ENCODE measurements around the gene BST1.
"Not testable (repeated sequence)": the region's sequence is repeated elsewhere in the genome, so short reads cannot be mapped to it uniquely, and the experiment has no call there.

The BST1 gene

GRCh38 chr4:15755321-15756155, 52.7 kb downstream of the BST1 start:
- peak; percentile 50 for ATAC-seq (ENCODE audit: low read depth)
- Histone ChIP-seq H3K36me3 (ENCODE audit: low read depth) (no peaks in the 10 kb centered on the region), H3K4me3 (ENCODE audit: severe bottlenecking) (no peak overlapping the region), H3K4me1 (ENCODE audit: insufficient read depth, poor library complexity, severe bottlenecking) (peaks cover 7% of the 10 kb centered on the region), H3K27me3 (ENCODE audit: insufficient read depth, poor library complexity, severe bottlenecking) (no peaks in the 10 kb centered on the region), H3K9me3 (ENCODE audit: severe bottlenecking) (no peaks in the 10 kb centered on the region), H3K27ac (ENCODE audit: poor library complexity, severe bottlenecking) (peak overlapping the region; percentile 39)
- DNase-seq (ENCODE audit: low spot score) = no peak
- no peak for TF ChIP-seq CTCF (IDR thresholded peaks at IDR 0.05; ENCODE audit: poor library complexity, severe bottlenecking)

GRCh38 chr4:15756361-15756861, 53.5 kb downstream of the BST1 start:
- no peak overlapping the region for H3K4me3 ChIP-seq (ENCODE audit: severe bottlenecking)
- peak; percentile 93 for ATAC-seq (ENCODE audit: low read depth)
- no peaks in the 10 kb centered on the region for H3K27me3 ChIP-seq (ENCODE audit: insufficient read depth, poor library complexity, severe bottlenecking)
- peaks cover 7% of the 10 kb centered on the region for H3K4me1 ChIP-seq (ENCODE audit: insufficient read depth, poor library complexity, severe bottlenecking)
- TF ChIP-seq CTCF (IDR thresholded peaks at IDR 0.05; ENCODE audit: poor library complexity, severe bottlenecking) = peak; percentile 69
- no peaks in the 10 kb centered on the region for H3K9me3 ChIP-seq (ENCODE audit: severe bottlenecking)
- no peaks in the 10 kb centered on the region for H3K36me3 ChIP-seq (ENCODE audit: low read depth)
- no peak for DNase-seq (ENCODE audit: low spot score)
- H3K27ac ChIP-seq (ENCODE audit: poor library complexity, severe bottlenecking) = peak overlapping the region; percentile 39

GRCh38 chr4:15757054-15757453, 54.2 kb downstream of the BST1 start:
- no peak for ATAC-seq (ENCODE audit: low read depth)
- H3K4me3 ChIP-seq (ENCODE audit: severe bottlenecking) = no peak overlapping the region
- H3K4me1 ChIP-seq (ENCODE audit: insufficient read depth, poor library complexity, severe bottlenecking) = peaks cover 7% of the 10 kb centered on the region
- H3K36me3 ChIP-seq (ENCODE audit: low read depth) = no peaks in the 10 kb centered on the region
- no peak for TF ChIP-seq CTCF (IDR thresholded peaks at IDR 0.05; ENCODE audit: poor library complexity, severe bottlenecking)
- DNase-seq (ENCODE audit: low spot score) = no peak
- H3K27me3 ChIP-seq (ENCODE audit: insufficient read depth, poor library complexity, severe bottlenecking) = no peaks in the 10 kb centered on the region
- no peaks in the 10 kb centered on the region for H3K9me3 ChIP-seq (ENCODE audit: severe bottlenecking)
- no peak overlapping the region for H3K27ac ChIP-seq (ENCODE audit: poor library complexity, severe bottlenecking)

GRCh38 chr4:15758294-15758693, 55.4 kb downstream of the BST1 start:
- H3K27ac ChIP-seq (ENCODE audit: poor library complexity, severe bottlenecking) = no peak overlapping the region
- H3K27me3 ChIP-seq (ENCODE audit: insufficient read depth, poor library complexity, severe bottlenecking) = no peaks in the 10 kb centered on the region
- no peak overlapping the region for H3K4me3 ChIP-seq (ENCODE audit: severe bottlenecking)
- no peak for TF ChIP-seq CTCF (IDR thresholded peaks at IDR 0.05; ENCODE audit: poor library complexity, severe bottlenecking)
- H3K36me3 ChIP-seq (ENCODE audit: low read depth) = no peaks in the 10 kb centered on the region; the same call in 1 of the 2 replicates
- H3K9me3 ChIP-seq (ENCODE audit: severe bottlenecking) = no peaks in the 10 kb centered on the region
- H3K4me1 ChIP-seq (ENCODE audit: insufficient read depth, poor library complexity, severe bottlenecking) = peaks cover 7% of the 10 kb centered on the region
- ATAC-seq (ENCODE audit: low read depth) = no peak
- DNase-seq (ENCODE audit: low spot score) = no peak

GRCh38 chr4:15762460-15762859, 59.6 kb downstream of the BST1 start:
- DNase-seq (ENCODE audit: low spot score); H3K4me1 ChIP-seq (ENCODE audit: insufficient read depth, poor library complexity, severe bottlenecking); H3K9me3 ChIP-seq (ENCODE audit: severe bottlenecking); H3K27ac ChIP-seq (ENCODE audit: poor library complexity, severe bottlenecking); H3K36me3 ChIP-seq (ENCODE audit: low read depth); H3K27me3 ChIP-seq (ENCODE audit: insufficient read depth, poor library complexity, severe bottlenecking); H3K4me3 ChIP-seq (ENCODE audit: severe bottlenecking); ATAC-seq (ENCODE audit: low read depth): not testable (repeated sequence)

All from RWPE2 (cell line).